Left ventricle myocardium inferior (tissue), 1 donor: ENCODE measurements around the gene PELI2. TPM values are rescaled to one million over a fixed set of nuclear protein-coding genes. Genes with fewer than 3 reads are reported as not detected.

Experiments
- DNase-seq: peaks from one replicate; pipeline ENCODE4 v3.0.0-alpha.2; 2020
- H3K27ac ChIP-seq: fragments of 200-600 bp; replicated peaks from 2 replicates; pipeline ENCODE4 v1.8.0; 2021
- H3K27me3 ChIP-seq: fragments of 200-600 bp; 2 replicates; pipeline ENCODE4 v1.8.0; 2021; ENCODE audit warnings: low read depth
- H3K36me3 ChIP-seq: fragments of 200-600 bp; 2 replicates; pipeline ENCODE4 v1.8.0; 2021
- H3K4me1 ChIP-seq: fragments of 200-600 bp; 2 replicates; pipeline ENCODE4 v1.8.0; 2021
- H3K4me3 ChIP-seq: fragments of 200-600 bp; 2 replicates; pipeline ENCODE4 v1.8.0; 2021; ENCODE audit warnings: mild to moderate bottlenecking, moderate library complexity
- H3K9me3 ChIP-seq: fragments of 200-600 bp; replicated peaks from 2 replicates; pipeline ENCODE4 v1.8.0; 2021
- intact Hi-C: fragments of 100-400 bp; cut with micrococcal nuclease; formaldehyde crosslinking; loops from one replicate; pipeline ENCODE4 v1.11.0; 2022
- total RNA-seq: library from RNA; stranded (reverse); fragmentation: NEBNext Ultra II Directional; extraction: Animal tissue kit (Norgen Biotek cat#: 25700); gene quantifications from one replicate; pipeline ENCODE4 v1.2.1, GENCODE V29; 2021
- TF ChIP-seq, protein P1 (sequence below): fragments of 200-600 bp; IDR thresholded peaks from 2 replicates; pipeline ENCODE4 v1.8.0; 2021; ENCODE audit warnings: antibody characterized with exemption, mild to moderate bottlenecking, borderline replicate concordance
- donor health status: DM: no; HTN: yes; CAD: no; lungs with severe emphysema.

PELI2 gene
- total RNA-seq, 1 donor from 2014 or later: 2.0 TPM

DNA sequence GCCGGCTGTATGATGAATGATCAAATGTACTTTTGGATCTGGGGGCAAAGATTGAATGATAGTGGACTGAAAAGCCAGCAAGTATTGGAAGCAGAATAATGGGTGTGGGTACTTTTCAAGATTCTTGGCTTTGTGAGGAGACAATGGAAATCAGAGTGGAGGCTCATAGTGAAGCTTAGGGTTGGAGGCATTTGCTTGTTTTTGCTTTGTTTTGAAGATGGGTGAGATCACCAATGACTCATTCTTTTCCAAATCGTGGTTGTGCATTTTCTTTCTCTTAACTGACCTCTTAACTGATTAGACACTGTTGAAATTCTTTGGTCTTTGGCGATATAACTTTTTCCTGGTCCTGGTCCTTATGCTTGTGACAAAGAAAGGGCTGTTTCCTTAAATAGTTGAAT is 54.4 kb downstream of the PELI2 start:
- Histone ChIP-seq H3K4me3 (no peak overlapping the region), H3K9me3 (no peaks in the 10 kb centered on the region), H3K4me1 (peaks cover 19% of the 10 kb centered on the region), H3K27me3 (no peaks in the 10 kb centered on the region), H3K36me3 (no peaks in the 10 kb centered on the region), H3K27ac (no peak overlapping the region)
- TF ChIP-seq, protein P1, sequence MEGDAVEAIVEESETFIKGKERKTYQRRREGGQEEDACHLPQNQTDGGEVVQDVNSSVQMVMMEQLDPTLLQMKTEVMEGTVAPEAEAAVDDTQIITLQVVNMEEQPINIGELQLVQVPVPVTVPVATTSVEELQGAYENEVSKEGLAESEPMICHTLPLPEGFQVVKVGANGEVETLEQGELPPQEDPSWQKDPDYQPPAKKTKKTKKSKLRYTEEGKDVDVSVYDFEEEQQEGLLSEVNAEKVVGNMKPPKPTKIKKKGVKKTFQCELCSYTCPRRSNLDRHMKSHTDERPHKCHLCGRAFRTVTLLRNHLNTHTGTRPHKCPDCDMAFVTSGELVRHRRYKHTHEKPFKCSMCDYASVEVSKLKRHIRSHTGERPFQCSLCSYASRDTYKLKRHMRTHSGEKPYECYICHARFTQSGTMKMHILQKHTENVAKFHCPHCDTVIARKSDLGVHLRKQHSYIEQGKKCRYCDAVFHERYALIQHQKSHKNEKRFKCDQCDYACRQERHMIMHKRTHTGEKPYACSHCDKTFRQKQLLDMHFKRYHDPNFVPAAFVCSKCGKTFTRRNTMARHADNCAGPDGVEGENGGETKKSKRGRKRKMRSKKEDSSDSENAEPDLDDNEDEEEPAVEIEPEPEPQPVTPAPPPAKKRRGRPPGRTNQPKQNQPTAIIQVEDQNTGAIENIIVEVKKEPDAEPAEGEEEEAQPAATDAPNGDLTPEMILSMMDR: no peak
- no peak for DNase-seq
- intact Hi-C loops: no loop called here

DNA sequence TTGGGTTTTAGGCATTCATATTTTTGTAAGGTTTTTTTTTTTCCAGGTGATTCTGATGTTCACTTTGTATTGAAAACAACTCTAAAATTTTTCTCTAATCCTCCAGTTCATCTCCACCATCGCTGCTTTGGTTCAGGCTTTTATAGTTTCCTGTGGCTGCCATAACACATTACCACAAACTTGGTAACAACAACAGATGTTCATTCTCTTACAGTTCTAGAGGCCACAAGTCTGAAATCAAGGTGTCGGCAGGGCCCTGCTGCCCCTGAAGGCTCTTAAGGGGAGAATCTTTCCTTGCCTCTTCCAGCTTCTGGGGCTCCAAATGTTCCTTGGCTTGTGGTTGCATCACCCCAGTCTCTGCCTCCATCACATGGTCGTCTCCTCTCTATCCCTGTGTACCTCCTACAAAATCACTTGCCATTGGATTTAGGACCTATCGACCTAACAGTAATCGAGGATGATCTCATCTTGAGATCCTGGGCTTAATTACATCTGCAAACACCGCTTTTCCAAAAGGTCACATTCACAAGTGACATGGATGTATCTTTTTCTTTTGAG is 55.2 kb downstream of the PELI2 start:
- no peaks in the 10 kb centered on the region for H3K27me3 ChIP-seq
- H3K9me3 ChIP-seq: no peaks in the 10 kb centered on the region
- H3K27ac ChIP-seq: no peak overlapping the region
- H3K36me3 ChIP-seq: no peaks in the 10 kb centered on the region
- TF ChIP-seq, protein P1: no peak
- H3K4me3 ChIP-seq: no peak overlapping the region
- intact Hi-C loops: no loop called here
- H3K4me1 ChIP-seq: peaks cover 19% of the 10 kb centered on the region
- DNase-seq: no peak

DNA sequence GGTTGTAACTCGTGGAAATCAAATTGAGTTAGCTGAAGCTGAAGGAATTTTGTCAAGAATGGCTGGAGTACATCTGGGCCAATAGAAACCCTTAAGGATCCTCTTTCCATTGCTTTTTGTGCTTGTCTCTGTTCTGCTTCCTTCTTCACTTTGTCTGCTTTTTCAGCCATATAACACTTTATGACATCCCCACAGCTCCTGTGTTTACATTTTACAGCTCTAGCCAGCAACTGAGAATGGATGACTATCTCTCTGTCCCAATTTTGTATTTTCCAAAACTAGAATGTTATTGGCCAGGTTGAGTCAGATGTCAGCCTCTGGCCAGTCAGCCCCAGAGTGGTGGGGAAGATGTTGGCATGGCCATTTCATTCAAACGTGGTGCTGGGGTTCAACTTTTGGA is 57.6 kb downstream of the PELI2 start:
- peaks cover 19% of the 10 kb centered on the region for H3K4me1 ChIP-seq
- no peaks in the 10 kb centered on the region for H3K36me3 ChIP-seq
- no peaks in the 10 kb centered on the region for H3K9me3 ChIP-seq
- no peak overlapping the region for H3K27ac ChIP-seq
- TF ChIP-seq, protein P1: no peak
- DNase-seq: no peak
- intact Hi-C loops: no loop called here
- no peaks in the 10 kb centered on the region for H3K27me3 ChIP-seq
- H3K4me3 ChIP-seq: no peak overlapping the region

DNA sequence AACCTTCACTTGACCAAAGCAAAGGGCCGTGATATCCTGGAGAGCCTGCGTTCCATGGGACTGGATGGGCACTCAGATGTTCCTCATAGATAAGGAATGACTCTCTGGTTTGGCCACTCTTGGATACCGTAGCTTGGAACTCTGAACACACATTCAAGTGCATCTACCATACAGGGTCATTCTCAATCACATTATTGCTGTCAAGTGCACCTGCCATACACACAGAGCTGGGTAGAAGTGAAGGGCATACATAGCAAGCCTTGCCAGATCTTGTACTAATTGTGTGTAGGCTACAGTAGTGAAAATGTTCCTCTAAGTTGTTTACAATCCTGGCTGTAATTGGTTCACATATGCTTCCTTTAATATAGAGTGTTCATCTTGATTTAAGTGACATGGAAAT is 58.3 kb downstream of the PELI2 start:
- H3K4me3 ChIP-seq: no peak overlapping the region
- H3K27me3 ChIP-seq: no peaks in the 10 kb centered on the region
- intact Hi-C loops: no loop called here

DNA sequence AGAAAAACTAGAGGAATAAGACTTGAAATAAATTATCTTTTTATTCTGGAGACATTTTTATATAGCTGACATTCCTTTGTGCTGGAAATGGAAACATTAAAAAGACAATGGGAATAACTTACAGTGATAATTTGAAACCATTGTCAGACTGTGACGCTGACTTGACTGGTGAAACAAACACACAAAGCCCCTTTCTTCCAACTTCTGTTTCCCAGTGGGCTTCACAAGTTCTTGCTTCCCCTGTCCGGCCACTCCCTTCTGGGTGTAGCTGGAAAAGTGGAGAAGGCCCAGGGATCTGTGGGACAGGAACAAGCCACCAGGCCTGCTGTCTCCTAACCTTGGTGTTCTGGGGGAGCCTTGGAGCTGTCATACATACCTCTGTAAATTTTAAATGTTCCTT is 58.8 kb downstream of the PELI2 start:
- DNase-seq: no peak
- H3K4me1 ChIP-seq: peaks cover 19% of the 10 kb centered on the region
- H3K27me3 ChIP-seq: no peaks in the 10 kb centered on the region
- TF ChIP-seq, protein P1: no peak
- no peaks in the 10 kb centered on the region for H3K9me3 ChIP-seq
- intact Hi-C loops: no loop called here
- H3K36me3 ChIP-seq: no peaks in the 10 kb centered on the region
- no peak overlapping the region for H3K27ac ChIP-seq
- no peak overlapping the region for H3K4me3 ChIP-seq

More for the DNA sequence above, 58.3 kb downstream of the PELI2 start:
- Histone ChIP-seq H3K9me3 (no peaks in the 10 kb centered on the region), H3K27ac (no peak overlapping the region), H3K36me3 (no peaks in the 10 kb centered on the region), H3K4me1 (peaks cover 19% of the 10 kb centered on the region)
- no peak for DNase-seq
- TF ChIP-seq, protein P1: no peak
